ENCODE results near the gene MRPS26.

- TF ChIP-seq, protein P1, sequence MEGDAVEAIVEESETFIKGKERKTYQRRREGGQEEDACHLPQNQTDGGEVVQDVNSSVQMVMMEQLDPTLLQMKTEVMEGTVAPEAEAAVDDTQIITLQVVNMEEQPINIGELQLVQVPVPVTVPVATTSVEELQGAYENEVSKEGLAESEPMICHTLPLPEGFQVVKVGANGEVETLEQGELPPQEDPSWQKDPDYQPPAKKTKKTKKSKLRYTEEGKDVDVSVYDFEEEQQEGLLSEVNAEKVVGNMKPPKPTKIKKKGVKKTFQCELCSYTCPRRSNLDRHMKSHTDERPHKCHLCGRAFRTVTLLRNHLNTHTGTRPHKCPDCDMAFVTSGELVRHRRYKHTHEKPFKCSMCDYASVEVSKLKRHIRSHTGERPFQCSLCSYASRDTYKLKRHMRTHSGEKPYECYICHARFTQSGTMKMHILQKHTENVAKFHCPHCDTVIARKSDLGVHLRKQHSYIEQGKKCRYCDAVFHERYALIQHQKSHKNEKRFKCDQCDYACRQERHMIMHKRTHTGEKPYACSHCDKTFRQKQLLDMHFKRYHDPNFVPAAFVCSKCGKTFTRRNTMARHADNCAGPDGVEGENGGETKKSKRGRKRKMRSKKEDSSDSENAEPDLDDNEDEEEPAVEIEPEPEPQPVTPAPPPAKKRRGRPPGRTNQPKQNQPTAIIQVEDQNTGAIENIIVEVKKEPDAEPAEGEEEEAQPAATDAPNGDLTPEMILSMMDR (IDR thresholded peaks at IDR 0.05): no peak
- no peak for TF ChIP-seq POLR2A (IDR thresholded peaks at IDR 0.05)
Measured at GRCh38 chr20:3070725-3071124, 24.9 kb downstream of the MRPS26 start.
